Measurements from ENCODE around the gene C1orf35.

Gene C1orf35

GRCh38 chr1:228102791-228103620 lies at the start of gene C1orf35:
Gene C1orf35, minus strand, starts transcription at chr1:228103325. Its CDS starts 98 bp downstream, at chr1:228103227.
- peak; percentile 99 for DNase-seq (ENCODE audit: low spot score)
- in situ Hi-C loops (cut with MboI; ENCODE audit: low pct_unique_long_range_greater_than_20kb, low sequenced_read_pairs, unreplicated experiment) = no loop called here
- no peak for TF ChIP-seq CTCF (IDR thresholded peaks at IDR 0.05; ENCODE audit: extremely low read depth, insufficient read depth, missing control alignments)

- in situ Hi-C loops (cut with MboI; ENCODE audit: low pct_unique_long_range_greater_than_20kb, low sequenced_read_pairs, unreplicated experiment) = no loop called here
- no peak for DNase-seq (ENCODE audit: low spot score)
- no peak for TF ChIP-seq CTCF (IDR thresholded peaks at IDR 0.05; ENCODE audit: extremely low read depth, insufficient read depth, missing control alignments)
These were observed 49.8 kb upstream of the C1orf35 start for GRCh38 chr1:228152918-228153258.

- DNase-seq (ENCODE audit: low spot score) = no peak
- in situ Hi-C loops (cut with MboI; ENCODE audit: low pct_unique_long_range_greater_than_20kb, low sequenced_read_pairs, unreplicated experiment) = no loop called here
- TF ChIP-seq CTCF (IDR thresholded peaks at IDR 0.05; ENCODE audit: extremely low read depth, insufficient read depth, missing control alignments) = no peak
These were observed 49.2 kb upstream of the C1orf35 start for GRCh38 chr1:228152097-228152917.

GRCh38 chr1:228151180-228151925 lies 48.2 kb upstream of the C1orf35 start:
- DNase-seq (ENCODE audit: low spot score) = no peak
- no peak for TF ChIP-seq CTCF (IDR thresholded peaks at IDR 0.05; ENCODE audit: extremely low read depth, insufficient read depth, missing control alignments)

GRCh38 chr1:228150461-228151179 lies 47.5 kb upstream of the C1orf35 start:
- DNase-seq (ENCODE audit: low spot score) = no peak
- TF ChIP-seq CTCF (IDR thresholded peaks at IDR 0.05; ENCODE audit: extremely low read depth, insufficient read depth, missing control alignments) = no peak
- in situ Hi-C loops (cut with MboI; ENCODE audit: low pct_unique_long_range_greater_than_20kb, low sequenced_read_pairs, unreplicated experiment) = no loop called here

More at GRCh38 chr1:228151180-228151925, 48.2 kb upstream of the C1orf35 start:
- in situ Hi-C loops (cut with MboI; ENCODE audit: low pct_unique_long_range_greater_than_20kb, low sequenced_read_pairs, unreplicated experiment) = no loop called here

- in situ Hi-C loops (cut with MboI; ENCODE audit: low pct_unique_long_range_greater_than_20kb, low sequenced_read_pairs, unreplicated experiment) = no loop called here
- TF ChIP-seq CTCF (IDR thresholded peaks at IDR 0.05; ENCODE audit: extremely low read depth, insufficient read depth, missing control alignments) = no peak
- DNase-seq (ENCODE audit: low spot score) = no peak
These were observed 47.0 kb upstream of the C1orf35 start for GRCh38 chr1:228150120-228150460.

Measured in GM13977 (cell line).